T-helper 1 cell treated with Interleukin-12 subunit alpha and Interleukin-12 subunit beta and Interleukin-4 antibody, amounts not matched to agents 30 μg/mL and 1 μg/mL, for 36 hours (primary cell): ENCODE measurements around the gene TBXAS1.
A peak's percentile ranks its signal among the peaks of the same experiment; 100 is the strongest.

Experiments
- H3K27ac Mint-ChIP-seq: one replicate; pipeline ENCODE4 v1.8.0; 2021; ENCODE audit warnings: mild to moderate bottlenecking, mixed read lengths
- H3K27me3 Mint-ChIP-seq: one replicate; pipeline ENCODE4 v1.8.0; 2021; ENCODE audit warnings: low read depth, mixed read lengths
- H3K36me3 Mint-ChIP-seq: one replicate; pipeline ENCODE4 v1.8.0; 2021; ENCODE audit warnings: low read depth, mixed read lengths
- H3K4me1 Mint-ChIP-seq: one replicate; pipeline ENCODE4 v1.8.0; 2021; ENCODE audit warnings: low read depth, mixed read lengths
- H3K4me3 Mint-ChIP-seq: one replicate; pipeline ENCODE4 v1.8.0; 2021; ENCODE audit warnings: mild to moderate bottlenecking, moderate library complexity, mixed read lengths
- H3K9me3 Mint-ChIP-seq: one replicate; pipeline ENCODE4 v1.8.0; 2021; ENCODE audit warnings: mixed read lengths

The TBXAS1 gene

DNA sequence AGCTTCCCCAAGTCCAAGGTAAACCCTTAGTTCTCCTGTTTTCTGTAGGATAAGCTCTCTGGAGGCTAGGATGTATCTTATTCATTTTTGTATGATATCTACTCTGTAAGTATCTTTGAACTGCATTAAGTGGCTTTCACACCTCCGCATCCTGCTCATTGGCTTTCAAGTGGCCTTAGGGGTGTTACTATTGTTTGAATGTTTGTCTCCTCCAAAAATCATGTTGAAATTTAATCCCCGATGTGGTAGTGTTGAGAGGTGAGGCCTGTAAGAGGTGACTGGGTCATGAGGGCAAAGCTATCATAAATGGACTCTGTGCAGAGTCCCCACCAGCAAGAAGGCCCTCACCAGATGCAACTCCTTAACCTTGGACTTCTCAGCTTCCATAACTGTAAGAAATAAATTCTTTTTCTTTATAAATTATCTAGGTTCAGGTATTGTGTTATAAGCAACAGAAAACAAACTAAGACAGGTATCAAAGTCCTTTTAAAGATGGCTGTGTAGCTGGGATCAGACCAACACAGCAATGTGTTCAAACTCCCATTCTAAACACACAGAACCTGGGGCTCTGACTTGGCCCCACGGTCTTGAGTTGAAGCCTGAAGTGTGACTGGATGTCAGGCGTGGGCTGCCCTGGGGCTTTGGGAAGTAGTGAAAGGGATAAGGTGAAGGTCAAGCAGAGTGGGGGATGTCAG lies 25.9 kb downstream of the TBXAS1 start:
- H3K27ac Mint-ChIP-seq, result peak overlapping the region; percentile 62
- no peaks in the 10 kb centered on the region for H3K9me3 Mint-ChIP-seq
- H3K27me3 Mint-ChIP-seq, result no peaks in the 10 kb centered on the region
- H3K4me3 Mint-ChIP-seq, result peak overlapping the region; percentile 0
- H3K4me1 Mint-ChIP-seq, result peaks cover 16% of the 10 kb centered on the region
- H3K36me3 Mint-ChIP-seq, result no peaks in the 10 kb centered on the region

DNA sequence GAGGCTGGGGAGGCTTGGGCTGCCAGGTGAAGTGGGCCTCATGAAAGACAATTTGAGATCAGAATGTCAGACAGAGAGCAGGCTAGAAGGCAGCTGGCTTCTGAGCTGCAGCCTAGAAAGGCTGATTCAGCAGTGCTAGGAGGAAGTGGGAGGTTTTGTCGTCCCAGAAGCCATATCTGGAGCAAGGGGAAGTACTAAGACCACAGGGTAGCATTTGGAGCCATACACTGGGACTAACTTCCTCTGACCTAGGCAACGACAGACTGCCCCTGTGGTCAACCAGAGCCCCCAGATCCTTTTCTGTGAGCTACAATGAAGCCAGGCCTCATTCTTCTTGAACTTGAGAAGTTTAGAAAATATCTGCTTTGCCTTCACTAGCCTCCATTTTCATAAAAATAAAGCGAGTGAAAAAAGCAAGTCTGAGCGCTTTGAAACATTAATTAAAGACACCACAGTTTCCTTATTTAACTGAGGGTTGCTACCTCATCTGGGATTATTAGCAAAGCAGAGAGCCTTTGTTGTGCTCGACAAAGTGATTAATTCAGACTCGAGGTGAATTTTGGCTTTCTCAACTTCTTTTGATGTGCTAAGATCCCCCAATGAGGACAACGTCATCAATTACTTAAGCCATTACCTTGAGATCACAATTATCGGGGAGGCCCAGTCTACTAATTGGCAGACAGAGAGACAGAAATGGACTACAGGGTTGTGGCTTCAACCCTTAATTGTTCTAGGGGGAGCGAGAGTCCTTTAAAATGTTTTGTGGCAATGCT lies 26.6 kb downstream of the TBXAS1 start:
- Mint-ChIP-seq H3K4me1 (peaks cover 16% of the 10 kb centered on the region), H3K4me3 (peak overlapping the region; percentile 0), H3K36me3 (no peaks in the 10 kb centered on the region), H3K27ac (peak overlapping the region; percentile 62), H3K9me3 (no peaks in the 10 kb centered on the region), H3K27me3 (no peaks in the 10 kb centered on the region)

DNA sequence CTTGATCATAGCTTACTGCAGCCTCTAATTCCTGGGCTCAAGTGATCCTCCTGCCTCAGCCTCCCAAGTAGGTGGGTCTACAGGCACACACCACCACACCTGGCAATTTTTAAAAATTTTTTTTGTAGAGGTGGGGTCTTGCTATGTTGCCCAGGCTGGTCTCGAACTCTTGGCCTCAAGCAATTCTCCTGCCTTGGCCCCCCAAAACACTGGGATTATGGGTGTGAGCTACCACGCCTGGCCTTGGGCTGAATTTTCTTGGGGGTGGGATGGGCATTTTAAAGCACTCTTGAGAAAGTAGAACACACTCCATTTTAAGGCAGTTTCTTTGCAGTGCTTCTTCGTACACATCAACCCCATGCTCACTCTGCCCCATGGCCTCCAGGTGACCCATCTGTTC lies 28.7 kb downstream of the TBXAS1 start:
- no peak overlapping the region for H3K4me3 Mint-ChIP-seq
- no peak overlapping the region for H3K27ac Mint-ChIP-seq
- H3K36me3 Mint-ChIP-seq, result no peaks in the 10 kb centered on the region
- H3K4me1 Mint-ChIP-seq, result peaks cover 21% of the 10 kb centered on the region
- peaks cover 8% of the 10 kb centered on the region for H3K27me3 Mint-ChIP-seq
- H3K9me3 Mint-ChIP-seq, result peaks cover 8% of the 10 kb centered on the region

DNA sequence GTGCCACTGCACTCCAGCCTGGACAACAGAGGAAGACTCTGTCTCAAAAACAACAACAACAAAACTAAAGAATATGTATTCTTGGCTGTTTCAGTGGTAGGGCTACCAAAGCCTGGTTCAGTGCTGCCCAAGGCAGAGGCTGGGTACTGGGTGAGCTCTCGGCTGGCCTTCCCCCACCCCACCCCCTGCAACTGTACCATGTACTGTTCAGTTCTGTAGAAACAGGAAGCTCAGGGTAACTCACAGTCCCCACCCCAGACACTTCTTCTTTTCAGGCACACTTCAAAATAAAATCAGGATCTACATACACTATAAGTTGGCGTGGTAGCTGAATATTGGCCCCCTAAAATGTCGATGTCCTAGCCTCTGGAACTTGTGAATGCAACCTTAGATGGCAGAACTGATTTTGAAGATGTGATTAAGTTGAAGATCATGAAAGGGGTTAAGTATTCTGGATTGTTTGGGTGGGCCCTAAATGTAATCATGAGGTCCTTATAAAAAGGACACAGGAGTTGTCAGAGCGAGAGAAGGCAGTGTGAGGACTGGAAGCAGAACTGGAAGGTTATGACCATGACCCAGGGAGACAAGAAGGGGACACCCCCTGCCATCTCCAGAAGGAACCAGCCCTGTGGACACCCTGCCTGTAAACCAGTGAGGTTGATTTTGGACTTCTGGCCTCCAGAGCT lies 31.2 kb downstream of the TBXAS1 start:
- Mint-ChIP-seq H3K27ac (no peak overlapping the region), H3K27me3 (peaks cover 19% of the 10 kb centered on the region), H3K9me3 (peaks cover 26% of the 10 kb centered on the region), H3K36me3 (no peaks in the 10 kb centered on the region), H3K4me3 (no peak overlapping the region), H3K4me1 (peaks cover 15% of the 10 kb centered on the region)

DNA sequence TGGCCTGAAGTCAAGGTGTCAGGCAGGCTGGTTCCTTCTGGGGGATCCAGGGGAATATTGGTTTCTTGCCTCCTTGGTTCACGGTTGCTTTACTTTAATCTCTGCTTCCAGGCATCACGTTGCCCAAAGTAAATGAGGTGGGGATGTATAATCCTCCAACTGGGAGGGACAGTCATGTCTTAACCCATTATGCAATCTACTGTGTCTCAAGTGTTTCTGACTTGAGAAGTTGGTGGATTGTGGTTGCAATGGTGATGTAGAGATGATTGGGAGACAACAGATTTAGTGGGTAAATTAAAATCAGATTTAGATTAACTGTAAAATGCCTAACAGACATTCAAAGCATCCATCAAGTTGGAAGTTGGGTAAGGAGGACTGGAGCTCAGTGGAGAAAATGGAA lies 32.7 kb downstream of the TBXAS1 start:
- Mint-ChIP-seq H3K9me3 (peaks cover 26% of the 10 kb centered on the region), H3K27me3 (peaks cover 21% of the 10 kb centered on the region), H3K4me1 (peaks cover 7% of the 10 kb centered on the region), H3K27ac (no peak overlapping the region), H3K4me3 (no peak overlapping the region), H3K36me3 (no peaks in the 10 kb centered on the region)

DNA sequence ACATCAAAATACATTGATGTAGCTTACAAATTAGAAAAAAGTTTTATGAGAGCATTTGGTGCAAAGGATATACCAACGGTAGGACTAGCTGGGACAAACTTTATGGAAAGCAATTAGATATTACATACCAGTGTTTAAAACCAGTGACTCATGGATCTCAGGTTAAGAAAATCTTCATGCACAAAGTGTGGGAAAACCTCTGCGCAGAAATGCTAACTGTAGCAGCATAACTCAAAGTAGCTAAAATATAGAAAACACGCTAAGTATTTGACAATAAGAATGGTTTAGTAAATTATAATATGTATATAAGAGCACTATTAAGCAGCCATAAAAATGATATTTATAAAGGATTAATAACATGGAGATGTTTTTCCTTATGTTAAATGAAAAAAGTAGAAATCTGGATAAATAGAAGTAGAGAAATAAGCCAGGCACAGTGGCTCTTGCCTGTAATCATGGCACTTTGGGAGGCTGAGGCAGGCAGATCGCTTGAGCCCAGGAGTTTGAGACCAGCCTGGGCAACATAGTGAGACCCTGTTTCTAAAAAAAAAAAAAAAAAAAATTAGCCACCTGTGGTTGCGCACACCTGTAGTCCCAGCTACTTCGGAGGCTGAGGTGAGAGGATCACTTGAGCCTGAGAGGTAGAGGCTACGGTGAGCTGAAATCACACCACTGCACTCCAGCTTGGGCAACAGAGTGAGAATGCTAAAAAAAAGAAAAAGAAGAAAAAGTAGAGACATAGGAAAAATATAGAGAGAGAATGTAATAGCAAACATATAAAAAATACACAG lies 37.2 kb downstream of the TBXAS1 start:
- Mint-ChIP-seq H3K27ac (no peak overlapping the region), H3K4me1 (peaks cover 4% of the 10 kb centered on the region), H3K9me3 (peaks cover 26% of the 10 kb centered on the region), H3K4me3 (no peak overlapping the region), H3K36me3 (no peaks in the 10 kb centered on the region), H3K27me3 (peaks cover 21% of the 10 kb centered on the region)

DNA sequence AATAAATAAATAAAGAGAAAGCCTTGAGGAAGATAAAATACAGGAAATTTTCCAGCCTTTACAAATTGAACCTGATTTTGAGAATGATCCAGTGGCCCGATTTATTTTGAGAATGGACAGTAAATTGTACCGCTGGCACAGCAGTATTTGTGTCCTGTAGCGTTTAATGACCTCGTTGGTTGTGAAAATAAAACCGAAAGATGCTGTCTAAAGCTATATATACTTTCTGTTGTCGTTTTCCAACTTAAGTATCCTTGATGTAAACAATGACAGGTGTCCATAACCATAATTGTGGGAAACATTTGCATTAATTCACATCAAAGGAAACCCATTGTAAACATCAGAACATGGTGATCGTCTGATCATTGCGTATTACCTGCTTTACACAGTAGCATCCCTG lies 38.8 kb downstream of the TBXAS1 start:
- Mint-ChIP-seq H3K9me3 (peaks cover 18% of the 10 kb centered on the region), H3K36me3 (no peaks in the 10 kb centered on the region), H3K27me3 (peaks cover 13% of the 10 kb centered on the region), H3K4me3 (no peak overlapping the region), H3K4me1 (no peaks in the 10 kb centered on the region), H3K27ac (no peak overlapping the region)

DNA sequence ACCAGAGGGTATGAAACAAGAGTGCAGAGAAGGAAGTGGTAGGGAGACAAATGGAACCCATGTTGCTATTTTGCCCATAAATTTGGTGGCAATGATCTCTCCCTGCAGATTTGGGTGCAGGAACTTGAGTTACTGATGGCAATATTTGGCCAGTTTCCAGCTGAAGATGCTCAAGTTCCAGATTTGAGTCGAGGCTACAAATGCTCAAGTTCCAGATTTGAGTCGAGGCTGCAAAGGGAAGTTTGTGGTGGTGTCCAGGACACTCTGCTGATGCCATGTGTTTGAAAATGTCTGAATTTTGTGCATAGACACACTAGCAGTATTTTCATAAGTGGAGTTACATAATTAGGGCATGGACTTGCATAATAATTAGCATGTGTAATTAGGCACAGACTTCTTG lies 40.8 kb downstream of the TBXAS1 start:
- Mint-ChIP-seq H3K27me3 (peaks cover 5% of the 10 kb centered on the region), H3K4me1 (no peaks in the 10 kb centered on the region), H3K4me3 (no peak overlapping the region), H3K27ac (no peak overlapping the region), H3K9me3 (peaks cover 4% of the 10 kb centered on the region), H3K36me3 (no peaks in the 10 kb centered on the region)

DNA sequence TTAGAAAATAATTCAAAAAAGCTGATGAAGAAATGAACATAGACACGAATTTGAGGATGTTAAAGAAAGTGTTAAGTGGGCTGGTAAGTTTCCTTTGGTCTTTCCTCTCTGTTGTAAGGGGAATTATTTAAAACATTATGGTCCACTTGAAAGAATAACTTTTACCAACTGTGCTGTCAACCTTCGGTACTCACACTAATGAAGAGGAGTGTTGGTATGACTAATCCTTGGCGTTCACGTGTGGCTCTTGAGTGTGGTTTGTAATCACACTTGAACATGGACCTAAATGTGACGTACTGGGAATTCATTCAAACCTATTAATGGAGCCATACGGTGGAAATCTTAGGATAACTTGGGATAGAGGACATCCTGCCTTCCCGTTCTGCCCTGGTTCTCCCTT lies 41.3 kb downstream of the TBXAS1 start:
- Mint-ChIP-seq H3K27me3 (peaks cover under 1% of the 10 kb centered on the region), H3K4me3 (no peak overlapping the region), H3K4me1 (no peaks in the 10 kb centered on the region), H3K36me3 (no peaks in the 10 kb centered on the region), H3K27ac (no peak overlapping the region), H3K9me3 (no peaks in the 10 kb centered on the region)

DNA sequence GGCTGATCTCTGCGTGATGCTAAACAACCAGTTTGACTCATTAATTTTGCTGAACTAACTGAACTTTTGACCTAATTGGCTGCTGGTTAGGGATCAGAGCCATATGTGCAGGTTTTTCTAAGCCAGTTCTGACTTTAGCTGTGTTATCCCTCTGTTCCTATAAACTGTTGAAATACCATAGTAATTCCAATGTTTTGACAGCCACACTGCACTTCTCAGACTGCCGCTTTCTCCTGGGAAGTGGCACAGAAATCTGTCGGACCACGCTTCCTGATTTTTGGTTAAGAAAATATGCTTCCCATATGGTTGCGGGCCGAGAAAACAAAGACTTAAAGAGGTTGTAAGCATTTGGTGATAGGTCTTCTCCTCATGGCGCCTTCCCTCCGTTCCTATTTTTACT lies 42.3 kb downstream of the TBXAS1 start:
- H3K36me3 Mint-ChIP-seq, result no peaks in the 10 kb centered on the region
- no peaks in the 10 kb centered on the region for H3K27me3 Mint-ChIP-seq
- H3K4me3 Mint-ChIP-seq, result no peak overlapping the region

DNA sequence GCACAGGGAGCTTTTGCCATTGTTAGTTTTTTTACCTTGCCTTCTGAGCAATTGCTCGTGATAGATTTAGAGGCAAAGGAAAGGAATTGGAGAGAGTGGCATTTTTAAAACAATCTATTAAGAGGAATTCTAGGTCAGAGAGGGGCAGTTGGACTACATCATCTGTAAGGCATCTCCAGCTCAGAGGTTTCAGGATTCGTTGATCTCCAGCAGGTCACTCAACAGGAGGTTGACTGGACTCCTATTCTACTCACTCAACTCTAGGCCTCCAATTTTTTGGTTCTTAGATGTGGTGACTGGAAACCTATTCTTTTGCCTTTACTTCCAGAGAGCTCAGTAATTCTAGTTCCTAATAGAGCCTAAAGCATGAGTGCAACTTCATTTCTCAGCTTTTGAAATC lies 42.8 kb downstream of the TBXAS1 start:
- no peaks in the 10 kb centered on the region for H3K9me3 Mint-ChIP-seq
- no peaks in the 10 kb centered on the region for H3K4me1 Mint-ChIP-seq
- H3K27ac Mint-ChIP-seq, result no peak overlapping the region
- no peaks in the 10 kb centered on the region for H3K36me3 Mint-ChIP-seq
- no peak overlapping the region for H3K4me3 Mint-ChIP-seq
- H3K27me3 Mint-ChIP-seq, result no peaks in the 10 kb centered on the region

More for the DNA sequence above, 42.3 kb downstream of the TBXAS1 start:
- no peaks in the 10 kb centered on the region for H3K9me3 Mint-ChIP-seq
- no peaks in the 10 kb centered on the region for H3K4me1 Mint-ChIP-seq
- H3K27ac Mint-ChIP-seq, result no peak overlapping the region

DNA sequence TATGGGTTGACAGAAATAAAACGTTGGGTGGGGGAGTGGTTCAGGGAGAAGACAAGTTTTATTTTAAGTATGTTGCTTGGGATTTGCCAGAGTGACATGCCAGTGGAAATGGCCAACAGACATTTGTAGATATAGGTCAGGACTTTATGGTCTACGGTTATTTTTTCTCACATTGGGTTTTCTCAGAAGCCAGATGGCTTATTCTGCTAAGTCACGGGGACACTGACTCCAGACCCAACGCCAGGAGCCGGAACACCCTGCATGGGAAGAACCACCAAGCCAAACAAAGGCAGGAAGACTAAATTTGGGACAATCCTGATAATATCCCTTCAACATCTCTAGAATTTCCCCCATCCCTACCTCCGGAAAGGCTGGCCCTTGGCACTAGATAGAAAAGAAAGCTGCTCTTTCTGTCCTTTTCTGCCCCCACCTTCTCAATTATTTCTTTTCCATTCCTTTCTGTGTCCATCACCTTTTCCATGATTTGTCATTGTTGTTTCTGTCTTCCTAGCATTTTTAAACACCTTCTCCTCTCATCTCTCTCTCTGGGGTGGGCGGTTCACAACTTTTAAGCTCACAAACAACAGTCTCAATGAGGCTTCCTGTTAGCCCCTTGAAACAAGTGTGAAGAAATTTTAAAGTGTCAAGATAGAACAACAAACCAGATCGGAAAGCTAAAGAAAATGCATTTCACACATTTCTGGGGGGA lies 44.7 kb downstream of the TBXAS1 start:
- Mint-ChIP-seq H3K36me3 (peaks cover 2% of the 10 kb centered on the region), H3K4me3 (no peak overlapping the region), H3K9me3 (no peaks in the 10 kb centered on the region), H3K27me3 (no peaks in the 10 kb centered on the region), H3K27ac (no peak overlapping the region), H3K4me1 (peaks cover 3% of the 10 kb centered on the region)

DNA sequence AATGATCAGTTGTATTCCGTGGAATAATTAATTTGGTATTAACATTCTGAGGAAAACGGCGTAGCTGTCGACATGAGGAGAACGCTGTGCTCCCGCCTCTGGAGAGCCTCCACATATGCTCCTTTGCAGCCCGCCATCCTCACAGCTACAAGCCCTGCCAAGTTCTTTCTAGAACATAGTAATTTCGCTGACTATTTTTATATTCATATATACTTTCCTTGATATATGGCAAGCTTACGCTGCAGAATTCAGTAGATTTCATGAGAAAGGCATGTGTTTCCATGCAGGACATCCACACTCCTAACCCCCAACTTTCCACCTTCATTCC lies 45.2 kb downstream of the TBXAS1 start:
- Mint-ChIP-seq H3K36me3 (peaks cover 2% of the 10 kb centered on the region), H3K27ac (no peak overlapping the region), H3K4me1 (peaks cover 3% of the 10 kb centered on the region), H3K9me3 (no peaks in the 10 kb centered on the region), H3K4me3 (no peak overlapping the region), H3K27me3 (no peaks in the 10 kb centered on the region)

DNA sequence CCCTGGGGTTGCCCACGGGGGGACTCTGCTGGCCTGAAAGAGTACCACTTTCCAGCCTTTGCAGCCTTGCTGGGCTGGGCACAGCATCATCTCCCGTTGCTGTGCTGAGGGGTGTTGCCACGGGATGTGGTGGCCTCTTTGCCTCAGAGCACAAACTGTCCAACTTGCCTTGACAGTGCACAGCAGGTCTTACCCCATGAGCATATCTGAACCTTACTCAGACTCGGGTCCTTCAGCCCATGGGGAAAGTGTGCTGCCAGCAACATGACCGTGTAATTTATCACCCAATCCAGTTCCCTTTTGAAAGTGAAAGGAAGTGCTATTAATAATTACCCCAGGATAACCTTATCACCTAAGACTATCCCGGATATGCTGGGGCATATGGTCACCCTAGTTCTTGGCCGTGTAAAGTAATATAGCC lies 46.8 kb downstream of the TBXAS1 start:
- no peak overlapping the region for H3K4me3 Mint-ChIP-seq
- no peaks in the 10 kb centered on the region for H3K9me3 Mint-ChIP-seq
- H3K27ac Mint-ChIP-seq, result no peak overlapping the region
- peaks cover 3% of the 10 kb centered on the region for H3K4me1 Mint-ChIP-seq
- H3K27me3 Mint-ChIP-seq, result no peaks in the 10 kb centered on the region
- peaks cover 2% of the 10 kb centered on the region for H3K36me3 Mint-ChIP-seq
